Embryonic facial prominence (tissue), 1 donor: Measurements from ENCODE around the gene IRF2BP1.
A peak's percentile ranks its signal among the peaks of the same experiment; 100 is the strongest.
"Not testable (repeated sequence)": the region's sequence is repeated elsewhere in the genome, so short reads cannot be mapped to it uniquely, and the experiment has no call there.

ENCODE experiments used
- DNase-seq: peaks from one replicate; pipeline ENCODE4 v3.0.0-alpha.2; 2016; ENCODE audit errors: extremely low spot score

Gene IRF2BP1

GRCh38 chr19:45881082-45881908 lies 4.6 kb downstream of the IRF2BP1 start:
- no peak for DNase-seq

DNA sequence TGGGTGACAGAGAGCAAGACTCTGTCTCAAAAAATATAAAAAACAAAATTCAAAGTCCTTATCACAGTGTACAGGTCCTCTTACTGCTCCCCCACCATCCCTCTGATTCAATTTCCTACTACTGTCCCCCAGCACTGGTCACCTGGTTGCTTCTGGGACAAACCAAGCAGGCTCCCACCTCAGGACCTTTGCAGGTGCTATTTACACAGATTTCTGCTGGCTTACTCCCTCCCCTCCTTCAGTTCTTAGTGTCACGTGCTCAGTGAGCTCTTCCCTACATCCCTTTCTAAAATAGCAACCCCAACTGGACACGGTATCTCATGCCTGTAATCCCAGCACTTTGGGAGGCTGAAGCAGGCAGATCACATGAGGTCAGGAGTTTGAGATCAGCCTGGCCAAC lies 6.0 kb downstream of the IRF2BP1 start:
- no peak for DNase-seq

GRCh38 chr19:45879055-45879454 lies 6.9 kb downstream of the IRF2BP1 start:
- DNase-seq = no peak

DNA sequence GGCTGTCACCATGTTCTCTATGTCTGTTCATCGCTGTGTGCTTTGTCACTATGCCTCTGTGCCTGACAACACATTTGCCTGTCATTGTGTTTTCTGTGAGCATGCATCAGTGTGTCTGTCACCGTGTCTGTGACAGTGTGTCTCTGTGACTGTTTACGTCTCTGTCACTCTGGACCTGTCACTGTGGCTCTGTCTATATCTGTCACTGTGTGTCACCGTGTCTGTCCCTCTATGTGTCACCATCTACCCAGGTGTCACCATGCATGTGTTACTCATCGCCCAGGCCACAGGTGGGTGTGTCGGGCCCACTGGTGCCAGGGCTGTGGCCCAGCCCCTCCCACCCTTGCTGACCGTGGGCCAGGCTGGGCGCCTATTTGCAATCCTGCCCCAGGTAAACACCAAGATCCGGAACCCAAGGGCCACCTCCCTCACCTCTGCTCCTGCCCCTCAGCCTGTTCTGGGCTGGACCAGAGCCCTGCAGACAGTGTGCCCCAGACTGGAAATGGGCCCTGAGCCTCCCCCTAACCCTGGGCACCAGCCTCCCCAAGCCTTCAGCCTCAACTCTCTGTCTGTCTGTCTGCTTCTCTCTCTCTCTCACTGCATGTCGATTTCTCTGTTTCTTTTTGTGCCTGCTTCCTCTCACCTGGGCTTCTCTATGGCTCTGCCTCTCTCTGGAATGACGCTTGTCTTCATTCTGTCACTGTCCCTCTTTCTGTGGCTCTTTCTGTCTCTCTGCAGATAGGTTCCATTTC lies 7.7 kb downstream of the IRF2BP1 start:
- no peak for DNase-seq

GRCh38 chr19:45876411-45877197 lies 9.3 kb downstream of the IRF2BP1 start:
- no peak for DNase-seq

DNA sequence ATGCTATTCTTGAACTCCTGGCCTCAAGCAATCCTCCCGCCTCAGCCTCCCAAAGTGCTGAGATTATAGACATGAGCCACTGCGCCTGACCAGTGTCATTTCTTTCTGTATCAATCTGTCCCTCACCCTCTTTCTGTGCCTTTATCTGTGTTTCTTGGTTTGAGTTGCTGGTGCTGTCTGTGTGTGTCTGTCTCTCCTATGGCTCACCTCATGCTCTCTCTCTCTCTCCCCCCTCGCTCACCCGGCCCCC lies 9.9 kb downstream of the IRF2BP1 start:
- no peak for DNase-seq

- no peak for DNase-seq
Measured at GRCh38 chr19:45874620-45874966, 11.3 kb downstream of the IRF2BP1 start.

GRCh38 chr19:45873219-45873772 lies 12.6 kb downstream of the IRF2BP1 start:
- DNase-seq = no peak

DNA sequence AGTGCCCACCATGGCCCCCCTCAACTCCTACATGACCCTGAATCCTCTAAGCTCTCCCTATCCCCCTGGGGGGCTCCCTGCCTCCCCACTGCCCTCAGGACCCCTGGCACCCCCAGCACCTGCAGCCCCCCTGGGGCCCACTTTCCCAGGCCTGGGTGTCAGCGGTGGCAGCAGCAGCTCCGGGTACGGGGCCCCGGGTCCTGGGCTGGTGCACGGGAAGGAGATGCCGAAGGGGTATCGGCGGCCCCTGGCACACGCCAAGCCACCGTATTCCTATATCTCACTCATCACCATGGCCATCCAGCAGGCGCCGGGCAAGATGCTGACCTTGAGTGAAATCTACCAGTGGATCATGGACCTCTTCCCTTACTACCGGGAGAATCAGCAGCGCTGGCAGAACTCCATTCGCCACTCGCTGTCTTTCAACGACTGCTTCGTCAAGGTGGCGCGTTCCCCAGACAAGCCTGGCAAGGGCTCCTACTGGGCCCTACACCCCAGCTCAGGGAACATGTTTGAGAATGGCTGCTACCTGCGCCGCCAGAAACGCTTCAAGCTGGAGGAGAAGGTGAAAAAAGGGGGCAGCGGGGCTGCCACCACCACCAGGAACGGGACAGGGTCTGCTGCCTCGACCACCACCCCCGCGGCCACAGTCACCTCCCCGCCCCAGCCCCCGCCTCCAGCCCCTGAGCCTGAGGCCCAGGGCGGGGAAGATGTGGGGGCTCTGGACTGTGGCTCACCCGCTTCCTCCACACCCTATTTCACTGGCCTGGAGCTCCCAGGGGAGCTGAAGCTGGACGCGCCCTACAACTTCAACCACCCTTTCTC lies 13.6 kb downstream of the IRF2BP1 start:
- DNase-seq = no peak

DNA sequence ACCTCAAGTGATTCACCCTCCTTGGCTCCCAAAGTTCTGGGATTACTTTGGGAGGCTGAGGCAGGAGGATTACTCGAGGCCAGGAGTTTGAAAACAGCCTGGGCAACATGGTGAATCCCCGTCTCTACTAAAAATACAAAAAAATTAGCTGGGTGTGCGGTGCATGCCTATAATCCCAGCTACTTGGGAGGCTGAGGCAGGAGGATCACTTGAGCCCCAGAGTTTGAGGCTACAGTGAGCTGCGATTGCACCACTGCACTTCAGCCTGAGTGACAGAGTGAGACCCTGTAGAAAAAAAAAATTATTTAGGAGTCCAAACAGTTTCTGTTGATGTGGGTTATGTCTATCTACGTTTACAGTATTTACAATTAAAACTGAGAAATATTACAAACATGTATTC lies 15.1 kb downstream of the IRF2BP1 start:
- DNase-seq = no peak

DNA sequence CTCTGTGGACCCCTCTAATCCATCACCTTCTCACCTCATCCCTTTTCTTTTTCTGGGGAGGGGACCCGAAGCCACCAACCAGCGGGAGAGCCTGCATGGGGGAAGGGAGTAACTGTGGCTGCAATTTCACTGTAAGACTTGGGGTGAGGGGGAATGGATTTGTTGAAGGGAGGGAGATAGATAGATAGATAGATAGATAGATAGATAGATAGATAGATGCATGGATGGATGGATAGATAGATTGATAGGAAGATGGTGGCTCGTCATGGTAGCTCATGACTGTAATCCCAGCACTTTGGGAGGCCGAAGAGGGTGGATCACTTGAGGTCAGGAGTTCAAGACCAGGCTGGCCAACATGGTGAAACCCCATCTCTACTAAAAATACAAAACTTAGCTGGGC lies 18.7 kb downstream of the IRF2BP1 start:
- not testable (repeated sequence) for DNase-seq

GRCh38 chr19:45866400-45867176 lies 19.4 kb downstream of the IRF2BP1 start:
- DNase-seq = no peak

GRCh38 chr19:45865269-45865948 lies 20.5 kb downstream of the IRF2BP1 start:
- DNase-seq = no peak

- no peak for DNase-seq
Measured at GRCh38 chr19:45864629-45865082, 21.3 kb downstream of the IRF2BP1 start.

- no peak for DNase-seq
Measured at GRCh38 chr19:45863840-45864628, 21.9 kb downstream of the IRF2BP1 start, which contains the start of gene FOXA3. FOXA3 (plus strand) TSS chr19:45864326; CDS start chr19:45864457, 131 bp downstream.

GRCh38 chr19:45863335-45863839 lies 22.6 kb downstream of the IRF2BP1 start:
- no peak for DNase-seq

- DNase-seq = peak; percentile 97
Measured at GRCh38 chr19:45862564-45863334, 23.2 kb downstream of the IRF2BP1 start, which contains the start of gene SYMPK. SYMPK (minus strand) TSS chr19:45863147; CDS start chr19:45854495, 8,652 bp downstream.

DNA sequence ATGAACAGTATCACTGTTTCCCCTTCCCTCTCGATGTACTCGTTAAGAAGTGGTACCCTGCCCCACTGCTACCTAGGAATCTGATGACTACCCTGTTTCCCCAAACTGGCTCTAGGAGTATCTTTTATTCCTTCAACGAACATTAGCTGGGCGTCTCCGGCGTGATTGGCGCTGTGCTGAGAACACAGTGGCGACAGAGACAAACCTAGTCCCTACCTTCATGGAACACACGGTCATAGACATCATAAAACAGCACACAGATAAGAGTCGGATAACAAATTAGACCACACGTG lies 23.7 kb downstream of the IRF2BP1 start:
- DNase-seq = no peak
